GM06990 (cell line): ENCODE measurements around the gene PPP2R1A.
A peak's percentile ranks its signal among the peaks of the same experiment; 100 is the strongest.

Experiments
- DNase-seq: peaks from one replicate; pipeline ENCODE4 v3.0.0-alpha.2; 2011; ENCODE audit not compliant: insufficient read length; ENCODE audit errors: extremely low read depth
- H3K27me3 ChIP-seq: replicated peaks from 2 replicates; pipeline ENCODE4 v1.6.0; 2011; ENCODE audit warnings: low read length; ENCODE audit not compliant: control insufficient read depth, insufficient read depth
- H3K36me3 ChIP-seq: 2 replicates; pipeline ENCODE4 v1.5.1; 2011; ENCODE audit warnings: low read length; ENCODE audit not compliant: control insufficient read depth, insufficient read depth
- H3K4me3 ChIP-seq: replicated peaks from 2 replicates; pipeline ENCODE4 v1.5.1; 2011; ENCODE audit warnings: low read depth, mild to moderate bottlenecking, control low read depth, low read length
- TF ChIP-seq, protein P1 (sequence below): IDR thresholded peaks from 2 replicates; pipeline ENCODE4 v1.5.1; 2011; ENCODE audit warnings: low read length, control low read depth, mild to moderate bottlenecking, inconsistent platforms; ENCODE audit not compliant: insufficient read depth, poor library complexity, severe bottlenecking

The PPP2R1A gene

DNA sequence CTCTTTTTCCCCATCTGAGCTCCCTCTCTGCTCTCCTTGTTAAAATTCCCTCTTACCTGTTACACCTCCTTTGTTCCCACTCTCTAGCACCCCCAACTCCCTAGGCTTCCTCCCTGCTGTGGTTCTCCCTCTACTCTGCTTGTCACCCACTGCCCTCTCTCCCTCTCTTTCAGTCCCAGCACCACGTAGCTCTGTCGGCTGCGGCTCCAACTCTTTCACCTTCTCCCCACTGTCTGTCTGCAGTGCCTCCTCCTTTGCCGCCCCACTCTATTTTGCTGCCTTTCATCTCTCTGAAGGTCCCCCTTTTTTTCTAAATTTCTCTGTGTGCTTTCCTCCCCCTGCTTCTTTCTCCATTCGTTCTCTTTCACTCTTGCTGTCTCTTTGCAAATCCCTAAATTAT is 19.5 kb upstream of the PPP2R1A start:
- H3K4me3 ChIP-seq: peak overlapping the region; percentile 80
- TF ChIP-seq, protein P1, sequence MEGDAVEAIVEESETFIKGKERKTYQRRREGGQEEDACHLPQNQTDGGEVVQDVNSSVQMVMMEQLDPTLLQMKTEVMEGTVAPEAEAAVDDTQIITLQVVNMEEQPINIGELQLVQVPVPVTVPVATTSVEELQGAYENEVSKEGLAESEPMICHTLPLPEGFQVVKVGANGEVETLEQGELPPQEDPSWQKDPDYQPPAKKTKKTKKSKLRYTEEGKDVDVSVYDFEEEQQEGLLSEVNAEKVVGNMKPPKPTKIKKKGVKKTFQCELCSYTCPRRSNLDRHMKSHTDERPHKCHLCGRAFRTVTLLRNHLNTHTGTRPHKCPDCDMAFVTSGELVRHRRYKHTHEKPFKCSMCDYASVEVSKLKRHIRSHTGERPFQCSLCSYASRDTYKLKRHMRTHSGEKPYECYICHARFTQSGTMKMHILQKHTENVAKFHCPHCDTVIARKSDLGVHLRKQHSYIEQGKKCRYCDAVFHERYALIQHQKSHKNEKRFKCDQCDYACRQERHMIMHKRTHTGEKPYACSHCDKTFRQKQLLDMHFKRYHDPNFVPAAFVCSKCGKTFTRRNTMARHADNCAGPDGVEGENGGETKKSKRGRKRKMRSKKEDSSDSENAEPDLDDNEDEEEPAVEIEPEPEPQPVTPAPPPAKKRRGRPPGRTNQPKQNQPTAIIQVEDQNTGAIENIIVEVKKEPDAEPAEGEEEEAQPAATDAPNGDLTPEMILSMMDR: no peak
- DNase-seq: no peak

DNA sequence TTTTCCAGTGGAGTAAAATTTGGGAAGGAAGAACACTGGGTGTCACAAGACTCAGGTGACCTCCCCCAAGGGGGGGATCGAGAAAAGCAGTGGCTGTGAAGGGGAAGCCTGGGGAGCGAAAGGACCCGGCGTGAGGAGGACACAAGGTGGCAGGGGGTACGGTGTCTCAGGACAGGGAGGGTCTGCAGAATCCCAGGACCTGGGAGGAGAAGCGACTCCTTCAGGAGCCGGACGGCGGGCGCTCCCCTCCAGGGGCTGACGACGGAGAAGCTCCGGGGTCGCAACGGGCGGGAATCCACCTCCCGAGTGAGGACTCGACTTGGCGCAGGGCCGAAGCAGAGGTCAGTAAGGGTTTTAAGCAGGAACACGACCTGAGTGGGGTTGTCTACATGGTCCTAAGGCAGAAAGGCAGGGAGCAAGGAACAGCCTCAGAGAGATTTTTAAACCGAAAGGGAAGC is 19.0 kb upstream of the PPP2R1A start:
- peaks cover 4% of the 10 kb centered on the region for H3K36me3 ChIP-seq
- TF ChIP-seq, protein P1: no peak
- DNase-seq: no peak
- peak overlapping the region; percentile 80 for H3K4me3 ChIP-seq
- no peaks in the 10 kb centered on the region for H3K27me3 ChIP-seq

More for the DNA sequence above, 19.5 kb upstream of the PPP2R1A start:
- no peaks in the 10 kb centered on the region for H3K27me3 ChIP-seq
- H3K36me3 ChIP-seq: peaks cover 4% of the 10 kb centered on the region

DNA sequence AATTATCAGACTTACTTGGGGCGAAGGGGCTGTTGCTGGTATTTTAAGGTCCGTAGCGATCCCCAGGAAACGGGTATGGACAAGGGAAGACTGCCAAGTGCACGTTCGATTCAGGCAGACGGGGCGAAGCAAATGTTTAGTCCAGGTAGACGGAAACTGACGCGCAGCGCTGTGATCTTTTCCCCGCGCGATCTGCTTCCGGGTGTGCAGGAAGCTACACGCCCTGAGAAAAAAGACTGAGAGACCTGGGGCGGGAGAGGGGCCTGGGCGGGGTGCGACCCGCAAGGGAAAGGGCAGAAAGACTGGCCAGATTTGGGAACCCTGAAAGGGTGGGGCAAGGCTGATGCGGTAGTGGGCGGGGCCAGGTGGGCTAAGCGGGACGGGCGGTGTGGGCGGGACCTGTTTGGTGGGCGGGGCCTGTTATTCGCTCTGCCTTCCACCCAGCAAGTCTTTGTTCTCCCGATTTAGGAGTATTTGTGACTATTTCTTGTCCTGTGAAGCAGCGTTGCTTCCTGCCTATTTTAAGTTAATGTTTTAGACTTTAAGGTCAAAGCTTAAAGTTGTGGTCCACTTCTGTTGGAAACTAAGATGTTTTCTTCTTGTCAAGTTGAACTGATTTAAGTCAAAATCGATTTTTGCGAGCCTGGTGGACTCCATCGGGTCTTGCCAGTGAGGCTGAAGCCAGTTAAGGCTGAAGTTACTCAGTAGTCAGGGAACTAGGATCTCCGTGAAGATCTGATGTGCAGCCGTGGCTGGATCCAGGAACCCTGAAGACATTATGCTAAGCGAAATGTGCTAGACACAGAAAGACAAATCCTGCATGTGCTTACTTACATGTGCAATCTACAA is 18.3 kb upstream of the PPP2R1A start, which contains the start of gene ZNF836:
TSS of gene ZNF836 (minus strand) at position 301 of the 849 bp plus-strand sequence. CDS start 3,549 bp downstream, outside the sequence.
- TF ChIP-seq, protein P1: no peak
- peak; percentile 86 for DNase-seq
- H3K27me3 ChIP-seq: no peaks in the 10 kb centered on the region
- peaks cover 4% of the 10 kb centered on the region for H3K36me3 ChIP-seq
- H3K4me3 ChIP-seq: peak within 1 kb of the TSS; percentile 80

DNA sequence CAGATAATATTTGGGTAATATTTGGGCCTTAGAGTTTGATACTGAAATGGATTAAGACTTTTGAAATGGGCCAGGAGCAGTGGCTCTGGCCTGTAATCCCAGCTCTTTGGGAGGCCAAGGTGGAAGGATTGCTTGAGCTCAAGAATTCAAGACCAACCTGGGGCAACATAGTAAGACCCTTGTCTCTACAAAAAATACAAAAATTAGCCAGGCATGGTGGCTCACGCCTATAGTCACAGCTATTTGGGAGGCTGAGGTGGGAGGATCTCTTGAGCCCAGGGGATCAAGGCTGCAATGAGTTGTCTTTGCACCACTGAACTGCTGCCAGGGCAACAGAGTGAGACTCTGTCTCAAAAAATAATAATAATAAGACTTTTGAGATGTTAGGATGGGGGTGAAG is 17.5 kb upstream of the PPP2R1A start:
- DNase-seq: no peak
- Histone ChIP-seq H3K4me3 (no peak overlapping the region), H3K27me3 (no peaks in the 10 kb centered on the region), H3K36me3 (peaks cover 4% of the 10 kb centered on the region)
- TF ChIP-seq, protein P1: no peak

DNA sequence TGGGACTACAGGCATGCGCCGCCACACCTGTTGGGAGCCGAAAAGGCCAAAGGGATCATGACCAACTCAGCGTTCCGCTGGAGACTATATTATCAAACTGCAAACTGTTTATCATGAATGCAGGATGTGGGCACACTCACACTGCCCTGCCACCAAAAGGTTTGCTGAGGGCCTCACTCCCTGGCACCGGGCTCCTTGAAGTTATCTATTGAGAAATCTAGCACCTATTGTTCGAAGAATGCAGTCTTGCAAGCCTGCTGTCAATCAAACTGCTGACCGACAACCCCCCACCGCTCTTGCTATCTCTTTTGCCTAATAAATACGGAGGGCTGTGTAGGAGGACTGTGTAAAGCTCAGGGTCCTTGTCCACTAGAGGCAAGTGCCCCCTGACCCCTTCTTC is 13.3 kb upstream of the PPP2R1A start:
- DNase-seq: no peak
- TF ChIP-seq, protein P1: no peak
- H3K27me3 ChIP-seq: no peaks in the 10 kb centered on the region
- no peak overlapping the region for H3K4me3 ChIP-seq
- no peaks in the 10 kb centered on the region for H3K36me3 ChIP-seq
